Measurements from ENCODE around the gene MACROD2.

MACROD2 gene

GRCh38 chr20:15862178-15862577 is 1866.9 kb downstream of the MACROD2 start:
- DNase-seq (ENCODE audit: low read depth), result no peak

DNA sequence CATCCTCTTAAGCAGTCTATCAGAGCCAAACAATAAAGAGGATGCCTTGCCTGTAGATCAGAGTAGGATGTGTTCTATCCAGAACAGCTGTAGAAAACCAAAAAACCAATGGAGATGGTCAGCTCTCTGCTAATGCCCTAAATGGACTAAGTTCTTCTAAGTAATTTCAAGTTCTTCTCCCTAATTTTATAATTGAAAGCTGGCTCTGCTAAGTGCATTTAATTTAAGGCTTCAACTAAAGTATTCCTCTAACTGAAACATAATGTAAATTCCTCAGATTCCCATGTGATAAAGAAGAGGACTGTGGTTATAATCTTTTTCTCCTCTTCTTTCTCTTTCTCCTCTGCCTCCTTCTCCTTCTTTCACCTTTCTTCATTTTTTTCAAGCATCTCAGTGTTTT is 1868.4 kb downstream of the MACROD2 start:
- no peak for DNase-seq (ENCODE audit: low read depth)

- no peak for DNase-seq (ENCODE audit: low read depth)
These were observed 1870.2 kb downstream of the MACROD2 start for GRCh38 chr20:15865553-15865952.

DNA sequence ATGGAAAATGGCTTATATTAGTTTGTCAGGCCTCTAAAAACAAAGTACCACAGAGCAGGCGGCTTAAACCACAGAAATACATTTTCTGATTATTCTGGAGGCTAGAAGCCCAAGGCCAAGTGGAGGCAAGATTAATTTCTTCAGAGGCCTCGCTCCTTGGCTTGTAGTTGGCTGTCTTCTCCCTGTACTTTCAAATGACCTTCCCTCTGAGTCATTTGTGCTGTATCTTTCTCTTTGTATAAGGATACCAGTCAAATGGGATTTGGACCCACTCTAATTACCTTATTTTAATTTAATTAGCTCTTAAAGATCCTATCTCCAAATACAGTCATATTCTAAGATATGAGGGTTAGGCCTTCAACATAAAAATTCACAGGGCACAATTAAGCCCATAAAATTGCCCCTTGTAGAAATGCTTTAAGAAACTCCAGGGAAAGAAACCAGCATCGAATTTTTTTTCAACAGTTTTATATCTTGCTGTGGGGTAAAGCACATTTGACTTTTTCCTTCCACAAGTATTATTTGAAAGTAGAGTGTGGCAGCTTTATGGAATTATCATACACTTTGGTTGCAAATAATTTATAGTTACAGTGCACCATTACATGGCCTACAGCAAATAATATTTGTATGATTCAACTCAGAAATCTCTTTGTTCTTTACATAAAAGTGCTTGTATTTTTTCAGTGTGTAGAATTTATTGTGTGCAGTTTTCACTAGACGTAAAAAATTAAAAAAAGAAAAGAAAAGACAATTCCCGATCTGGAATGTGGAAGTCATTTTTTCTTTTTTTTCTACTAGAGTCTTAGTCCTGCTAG is 1871.8 kb downstream of the MACROD2 start:
- DNase-seq (ENCODE audit: low read depth), result no peak

DNA sequence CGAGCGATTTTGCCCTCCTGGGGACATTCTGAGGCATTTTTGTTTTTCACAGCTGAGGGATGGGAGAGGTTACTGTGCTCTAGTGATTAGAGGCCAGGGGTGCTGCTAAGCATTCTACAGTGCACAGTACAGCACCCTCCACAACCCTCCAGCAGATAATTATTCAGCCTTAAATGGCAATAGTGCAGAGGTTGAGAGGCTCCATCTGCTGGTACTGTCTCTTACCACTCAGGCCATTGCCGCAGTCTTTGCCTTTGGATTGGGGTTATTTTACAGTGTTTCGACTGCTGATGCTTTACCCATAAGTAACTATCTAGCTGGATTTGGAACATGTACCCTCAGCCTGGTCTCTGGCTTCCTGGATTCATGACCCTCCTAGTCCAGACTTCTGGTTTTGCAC is 1872.6 kb downstream of the MACROD2 start:
- DNase-seq (ENCODE audit: low read depth), result no peak

DNA sequence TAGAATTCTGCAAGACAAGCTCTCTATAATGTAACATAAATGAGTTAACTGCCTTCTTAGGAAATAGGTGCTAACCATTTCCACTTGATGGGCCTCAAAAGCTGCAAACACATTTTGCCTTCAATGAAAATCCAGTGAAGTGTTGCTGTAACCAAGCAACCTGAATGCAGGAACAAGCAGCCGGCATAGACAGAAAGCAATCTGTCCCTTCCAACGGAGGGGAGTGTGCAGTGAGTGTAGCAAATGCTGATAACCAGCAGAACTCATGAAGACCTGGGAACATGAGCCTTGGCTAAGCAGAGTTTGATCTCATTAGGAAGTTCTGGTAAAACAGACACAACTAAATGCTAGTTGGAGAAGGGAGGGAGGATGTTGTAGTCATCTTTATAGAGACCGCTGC is 1880.1 kb downstream of the MACROD2 start:
- no peak for DNase-seq (ENCODE audit: low read depth)

DNA sequence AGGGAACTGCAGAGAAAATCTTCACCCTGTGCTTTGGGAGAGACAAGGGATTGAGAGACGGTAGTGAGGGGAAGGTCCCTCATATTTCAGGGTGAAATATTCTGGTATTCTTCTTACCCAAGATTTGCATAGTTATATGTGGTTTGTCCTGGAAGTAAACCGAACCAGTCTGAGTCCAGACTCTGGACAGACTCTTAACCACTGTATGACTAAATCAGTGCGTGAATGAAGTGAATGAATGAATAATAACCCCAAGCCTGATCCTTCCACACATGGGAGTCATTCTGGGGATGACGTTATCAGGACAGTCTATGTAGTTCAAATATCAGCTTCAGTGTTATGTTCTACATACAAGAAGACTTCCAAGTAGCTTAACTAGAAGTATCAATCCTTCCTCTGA is 1887.2 kb downstream of the MACROD2 start:
- no peak for DNase-seq (ENCODE audit: low read depth)

DNA sequence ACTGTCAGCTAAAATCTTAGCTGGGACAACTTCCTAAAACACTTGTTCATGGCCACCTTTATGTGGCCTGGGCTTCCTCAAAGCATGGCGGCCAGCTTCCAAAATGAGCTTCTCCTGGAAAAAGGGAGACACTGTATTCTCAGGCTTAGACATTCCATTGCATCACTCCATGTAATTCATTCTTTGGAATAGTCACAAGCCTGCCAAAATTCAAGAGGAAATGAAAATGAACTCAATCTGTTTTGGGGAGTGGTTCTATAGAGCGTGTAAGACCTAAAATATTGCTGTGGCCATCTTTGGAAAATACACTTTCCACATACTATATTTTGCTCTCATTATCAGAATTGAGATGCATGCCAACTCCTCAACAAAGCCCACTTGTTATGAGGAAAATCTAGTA is 1890.9 kb downstream of the MACROD2 start:
- DNase-seq (ENCODE audit: low read depth), result no peak

GRCh38 chr20:15887387-15887786 is 1892.1 kb downstream of the MACROD2 start:
- DNase-seq (ENCODE audit: low read depth), result no peak

DNA sequence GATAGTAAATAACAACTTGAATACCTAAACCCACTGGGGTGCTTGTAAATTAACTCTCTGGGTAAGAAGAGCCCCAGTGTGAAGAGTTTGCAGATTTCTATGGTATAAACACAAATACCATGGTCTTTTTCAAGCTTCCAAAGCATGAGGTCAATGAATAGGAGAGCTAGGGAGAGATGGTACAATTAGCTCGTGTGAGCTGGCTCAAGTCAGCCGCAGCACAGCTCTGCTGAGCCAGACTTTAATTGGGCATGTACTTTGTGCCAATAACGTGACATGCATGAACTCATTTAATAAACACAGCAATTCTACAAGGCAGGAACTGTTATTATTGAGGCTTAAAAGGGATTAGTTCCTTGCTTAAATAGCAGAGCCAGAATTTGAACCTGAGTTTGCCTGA is 1893.7 kb downstream of the MACROD2 start:
- no peak for DNase-seq (ENCODE audit: low read depth)

DNA sequence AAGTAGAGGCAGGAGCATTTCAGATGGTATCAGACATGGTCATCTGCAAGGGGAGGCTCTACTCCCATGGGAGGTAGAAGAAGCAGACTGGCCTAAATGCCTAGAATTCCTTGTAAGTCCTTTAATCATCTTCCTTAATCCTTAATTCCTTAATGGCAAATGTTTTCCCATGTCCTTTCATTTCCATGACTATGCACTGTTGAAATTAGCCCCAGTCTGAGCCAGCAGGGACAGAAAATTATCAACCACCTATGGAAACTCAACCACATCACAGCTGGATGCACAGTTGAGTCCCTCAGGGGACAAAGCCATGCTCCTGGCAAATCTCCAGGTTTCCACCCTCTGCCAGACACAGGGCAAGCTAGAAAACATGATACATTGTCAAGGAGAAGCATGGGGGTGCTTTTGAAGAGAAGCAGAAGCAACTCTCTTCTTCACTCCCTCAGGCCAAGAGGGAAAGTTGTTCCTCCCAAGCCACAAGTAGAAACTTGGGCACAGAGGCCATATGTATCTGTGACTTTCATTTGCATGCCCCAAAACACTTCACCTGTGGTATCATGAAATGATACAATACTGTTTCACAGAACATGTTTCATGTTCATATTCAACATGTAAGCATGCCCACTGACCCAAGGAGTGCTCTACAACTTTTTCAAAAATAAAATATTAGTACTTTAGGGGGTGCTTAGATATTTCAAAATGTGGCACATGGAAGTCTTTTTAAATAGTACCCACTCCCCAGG is 1894.4 kb downstream of the MACROD2 start:
- DNase-seq (ENCODE audit: low read depth), result no peak

DNA sequence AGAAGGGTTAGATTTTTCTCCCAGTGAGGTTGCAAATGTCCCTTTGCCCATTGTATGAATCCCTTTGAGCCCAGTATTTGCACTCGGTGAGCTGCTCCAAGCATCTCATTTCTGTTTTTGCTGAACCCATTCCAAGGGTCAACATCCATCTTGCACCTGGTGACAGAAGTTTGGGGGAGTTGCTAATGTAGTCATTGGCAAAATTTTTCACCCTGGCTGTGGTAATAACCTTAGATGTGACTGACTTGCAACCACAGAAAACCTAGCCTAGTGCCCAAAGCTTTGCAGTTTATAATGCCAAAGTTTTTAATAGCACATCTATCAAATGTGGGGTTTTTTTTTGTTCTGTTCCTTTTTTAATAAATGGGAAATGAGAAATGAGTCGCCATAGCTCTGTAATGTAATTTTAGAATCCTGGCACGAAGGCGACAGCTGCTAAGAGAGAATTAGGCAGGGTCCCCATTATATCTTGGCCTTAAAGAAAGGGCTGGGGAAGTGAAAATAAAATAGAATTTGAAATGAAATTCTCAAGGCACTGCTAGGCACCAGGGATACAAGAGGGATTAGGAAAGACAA is 1895.2 kb downstream of the MACROD2 start:
- DNase-seq (ENCODE audit: low read depth), result no peak

DNA sequence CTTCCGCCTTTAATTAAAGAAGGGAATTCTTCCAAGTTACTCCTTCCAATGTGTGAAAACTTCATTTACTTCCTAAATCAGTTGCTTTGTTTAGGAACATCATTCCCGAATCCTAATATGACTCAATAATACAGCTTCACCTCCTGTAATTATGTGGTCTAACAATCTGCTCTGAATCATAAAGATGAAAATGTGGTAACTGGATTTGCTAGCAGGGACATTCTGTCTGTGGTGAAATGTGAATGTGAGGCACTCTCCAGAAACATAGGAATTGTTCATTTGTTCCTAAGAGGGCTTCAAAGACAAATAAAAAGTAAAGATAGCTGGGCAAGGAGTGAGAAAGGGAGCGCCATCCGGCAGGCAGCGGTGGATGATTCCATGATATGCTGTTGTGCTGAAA is 1899.8 kb downstream of the MACROD2 start:
- DNase-seq (ENCODE audit: low read depth), result no peak

- no peak for DNase-seq (ENCODE audit: low read depth)
These were observed 1900.3 kb downstream of the MACROD2 start for GRCh38 chr20:15895560-15896084.

GRCh38 chr20:15899967-15900366 is 1904.7 kb downstream of the MACROD2 start:
- no peak for DNase-seq (ENCODE audit: low read depth)

DNA sequence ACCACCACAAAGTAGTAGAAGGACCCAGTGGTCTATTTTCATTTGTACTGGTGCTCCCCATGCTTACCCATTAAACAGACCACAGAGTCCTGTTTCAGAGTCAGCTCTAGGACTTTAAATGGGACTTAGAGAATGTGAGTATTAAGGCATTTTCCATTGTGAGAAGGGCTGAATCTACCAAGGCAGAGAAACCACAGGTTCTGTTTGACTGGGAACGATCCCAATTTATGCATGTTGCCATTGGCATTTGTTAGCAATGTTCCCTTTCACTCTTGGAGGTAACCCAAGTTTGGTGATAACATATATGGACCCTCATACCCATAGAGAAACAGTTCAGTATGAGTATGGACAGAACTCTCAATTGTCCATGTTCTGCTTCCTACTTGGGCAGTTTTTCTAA is 1905.1 kb downstream of the MACROD2 start:
- no peak for DNase-seq (ENCODE audit: low read depth)

GRCh38 chr20:15902493-15902892 is 1907.2 kb downstream of the MACROD2 start:
- DNase-seq (ENCODE audit: low read depth), result no peak

DNA sequence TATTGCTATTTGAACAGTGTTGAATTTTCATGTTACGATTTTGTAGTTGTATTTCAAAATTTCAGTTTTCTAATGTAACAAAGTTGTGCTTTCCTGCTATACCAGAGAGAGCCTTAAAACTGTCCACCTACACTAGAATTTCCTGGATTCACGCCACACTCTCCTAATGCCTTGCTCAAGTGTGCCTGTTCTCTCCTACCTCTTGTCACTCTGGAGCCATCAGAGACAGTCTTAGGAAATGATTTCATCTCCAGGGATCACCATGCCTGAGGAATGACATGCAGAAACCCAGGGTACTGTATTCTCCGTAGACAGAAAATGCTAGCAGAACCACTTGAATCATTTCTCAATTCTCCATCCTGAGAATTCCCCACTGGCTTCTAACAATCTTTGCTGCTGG is 1910.3 kb downstream of the MACROD2 start:
- DNase-seq (ENCODE audit: low read depth), result no peak

GRCh38 chr20:15909995-15910394 is 1914.7 kb downstream of the MACROD2 start:
- no peak for DNase-seq (ENCODE audit: low read depth)

GRCh38 chr20:15911581-15911980 is 1916.3 kb downstream of the MACROD2 start:
- no peak for DNase-seq (ENCODE audit: low read depth)

DNA sequence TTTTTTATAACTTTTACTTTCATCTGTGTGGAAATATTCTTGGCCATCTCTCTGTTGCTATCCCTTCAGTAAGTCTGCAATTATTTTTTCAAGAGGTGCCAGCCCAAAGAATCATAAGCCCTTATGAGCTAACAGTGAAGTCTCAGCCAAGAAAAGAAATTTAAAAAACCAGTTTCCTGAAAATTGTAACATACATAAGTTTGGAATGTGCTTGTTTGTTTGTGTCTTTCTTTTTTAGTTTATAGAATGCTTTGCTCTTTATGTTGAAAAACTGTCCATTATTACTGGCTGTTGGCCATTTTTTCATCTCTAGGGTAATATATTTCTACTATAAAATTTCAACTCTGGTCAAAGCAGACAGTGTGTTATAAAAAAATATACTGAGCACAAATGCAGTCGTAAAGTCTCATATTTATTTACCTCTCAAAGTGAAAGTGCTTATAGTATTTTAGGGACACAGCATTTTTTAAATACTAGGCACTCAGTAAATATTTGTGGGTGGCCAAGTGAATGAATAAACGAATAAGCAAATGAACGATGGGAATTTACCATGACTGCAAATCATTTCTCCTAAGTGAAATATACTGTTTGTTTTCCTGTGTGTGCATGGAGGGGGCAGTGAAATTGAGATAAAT is 1918.2 kb downstream of the MACROD2 start:
- no peak for DNase-seq (ENCODE audit: low read depth)

DNA sequence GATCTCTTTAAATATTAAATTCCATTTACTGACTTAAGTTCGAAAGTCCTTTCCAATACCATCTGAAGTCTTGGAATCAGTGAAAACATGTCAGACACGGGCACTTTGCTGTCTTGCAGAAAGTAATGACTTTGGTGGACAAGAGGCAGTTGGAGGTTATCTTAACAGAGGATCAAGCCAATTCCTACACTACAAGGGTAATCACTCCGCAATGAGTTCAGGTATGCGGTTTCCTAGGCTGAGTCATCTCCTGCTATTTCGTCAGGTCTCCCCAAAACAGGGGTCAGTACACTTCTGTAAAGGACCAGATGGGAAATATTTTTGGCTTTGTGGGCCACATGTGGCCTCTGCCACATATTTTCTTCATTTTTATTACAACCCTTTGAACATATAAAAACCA is 1921.3 kb downstream of the MACROD2 start:
- DNase-seq (ENCODE audit: low read depth), result no peak

- no peak for DNase-seq (ENCODE audit: low read depth)
These were observed 1922.0 kb downstream of the MACROD2 start for GRCh38 chr20:15917283-15917682.

Measured in activated T-helper 1 cell treated with Interleukin-2 at 50 U/mL for 16 hours (primary cell).